ENCODE measurements around the gene UBIAD1.

DNA sequence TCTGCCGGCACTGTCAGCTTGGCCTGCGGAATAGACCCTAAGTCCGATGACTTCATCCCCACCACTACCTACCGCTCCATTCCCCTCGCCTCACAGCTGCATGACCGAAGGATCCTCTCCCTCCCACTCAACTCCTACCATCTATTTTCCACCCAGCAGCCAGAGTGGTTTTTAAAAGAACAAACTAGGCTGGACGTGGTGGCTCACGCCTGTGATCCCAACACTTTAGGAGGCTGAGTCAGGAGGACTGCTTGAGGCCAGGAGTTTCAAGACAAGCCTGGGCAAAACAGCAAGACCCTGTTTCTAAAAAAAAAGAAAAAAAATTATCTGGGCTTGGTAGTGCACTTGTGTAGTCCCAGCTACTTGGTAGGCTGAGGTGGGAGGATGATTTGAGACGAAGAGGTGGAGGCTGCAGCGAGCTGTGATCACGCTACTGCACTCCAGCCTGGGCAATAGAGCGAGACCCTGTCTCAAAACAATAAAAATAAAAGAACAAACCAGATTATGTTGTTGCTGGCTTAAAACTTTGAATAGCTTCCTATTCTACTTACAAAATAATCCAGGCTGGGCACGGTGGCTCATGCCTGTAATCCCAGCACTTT is 59.0 kb downstream of the UBIAD1 start:
- TF ChIP-seq POLR2AphosphoS5 (IDR thresholded peaks at IDR 0.05; ENCODE audit: low read depth, low read length) (no peak), TAF1 (IDR thresholded peaks at IDR 0.05; ENCODE audit: borderline replicate concordance, insufficient read depth, low read length) (no peak), SIN3A (IDR thresholded peaks at IDR 0.05; ENCODE audit: borderline replicate concordance, insufficient read depth, low read length) (no peak)
- TF ChIP-seq, protein P1, sequence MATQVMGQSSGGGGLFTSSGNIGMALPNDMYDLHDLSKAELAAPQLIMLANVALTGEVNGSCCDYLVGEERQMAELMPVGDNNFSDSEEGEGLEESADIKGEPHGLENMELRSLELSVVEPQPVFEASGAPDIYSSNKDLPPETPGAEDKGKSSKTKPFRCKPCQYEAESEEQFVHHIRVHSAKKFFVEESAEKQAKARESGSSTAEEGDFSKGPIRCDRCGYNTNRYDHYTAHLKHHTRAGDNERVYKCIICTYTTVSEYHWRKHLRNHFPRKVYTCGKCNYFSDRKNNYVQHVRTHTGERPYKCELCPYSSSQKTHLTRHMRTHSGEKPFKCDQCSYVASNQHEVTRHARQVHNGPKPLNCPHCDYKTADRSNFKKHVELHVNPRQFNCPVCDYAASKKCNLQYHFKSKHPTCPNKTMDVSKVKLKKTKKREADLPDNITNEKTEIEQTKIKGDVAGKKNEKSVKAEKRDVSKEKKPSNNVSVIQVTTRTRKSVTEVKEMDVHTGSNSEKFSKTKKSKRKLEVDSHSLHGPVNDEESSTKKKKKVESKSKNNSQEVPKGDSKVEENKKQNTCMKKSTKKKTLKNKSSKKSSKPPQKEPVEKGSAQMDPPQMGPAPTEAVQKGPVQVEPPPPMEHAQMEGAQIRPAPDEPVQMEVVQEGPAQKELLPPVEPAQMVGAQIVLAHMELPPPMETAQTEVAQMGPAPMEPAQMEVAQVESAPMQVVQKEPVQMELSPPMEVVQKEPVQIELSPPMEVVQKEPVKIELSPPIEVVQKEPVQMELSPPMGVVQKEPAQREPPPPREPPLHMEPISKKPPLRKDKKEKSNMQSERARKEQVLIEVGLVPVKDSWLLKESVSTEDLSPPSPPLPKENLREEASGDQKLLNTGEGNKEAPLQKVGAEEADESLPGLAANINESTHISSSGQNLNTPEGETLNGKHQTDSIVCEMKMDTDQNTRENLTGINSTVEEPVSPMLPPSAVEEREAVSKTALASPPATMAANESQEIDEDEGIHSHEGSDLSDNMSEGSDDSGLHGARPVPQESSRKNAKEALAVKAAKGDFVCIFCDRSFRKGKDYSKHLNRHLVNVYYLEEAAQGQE (IDR thresholded peaks at IDR 0.05; ENCODE audit: insufficient read depth in 1 of 2, low read depth in 2 of 2, low read length in 2 of 2), result no peak
